ENCODE results near the gene IGF1R.

GRCh38 chr15:98681061-98681460 is 32.7 kb downstream of the IGF1R start:
- no peak for TF ChIP-seq CTCF (IDR thresholded peaks at IDR 0.05 in 2 of 3, conservative IDR thresholded peaks at IDR 0.05 in 1 of 3; ENCODE audit: borderline replicate concordance in 1 of 3, insufficient read depth in 1 of 3, low read depth in 2 of 3, low read length in 2 of 3)
- TF ChIP-seq RAD21 (IDR thresholded peaks at IDR 0.05; ENCODE audit: low read depth) = no peak
- no peak for TF ChIP-seq ELF1 (IDR thresholded peaks at IDR 0.05; ENCODE audit: borderline replicate concordance, low read depth)
- no peak for TF ChIP-seq POLR2A (IDR thresholded peaks at IDR 0.05; ENCODE audit: borderline replicate concordance, extremely low read depth, insufficient read depth, insufficient read length)
